Trophoblast cell (in vitro differentiated cells and primary cell): ENCODE results near the gene PAX8.

ENCODE experiments used
- DNase-seq, 2 donors: peaks; one replicate each; pipeline ENCODE4 v3.0.0-alpha.2; 2016
- H2AFZ ChIP-seq: 2 replicates; pipeline ENCODE4 v1.6.1; 2013; ENCODE audit warnings: low read length, moderate library complexity, mild to moderate bottlenecking; ENCODE audit not compliant: insufficient read depth, poor library complexity
- H2AK5ac ChIP-seq: 2 replicates; pipeline ENCODE4 v1.6.1; 2013; ENCODE audit warnings: mild to moderate bottlenecking, low read length
- H2BK120ac ChIP-seq: 2 replicates; pipeline ENCODE4 v1.6.1; 2013; ENCODE audit warnings: low read length, mild to moderate bottlenecking, moderate library complexity; ENCODE audit not compliant: insufficient read depth, poor library complexity
- H2BK12ac ChIP-seq: 2 replicates; pipeline ENCODE4 v1.6.1; 2013; ENCODE audit warnings: mild to moderate bottlenecking, low read length, moderate library complexity
- H2BK5ac ChIP-seq: 2 replicates; pipeline ENCODE4 v1.6.1; 2013; ENCODE audit warnings: low read length, low read depth, moderate library complexity, mild to moderate bottlenecking; ENCODE audit not compliant: poor library complexity
- H3K14ac ChIP-seq: 2 replicates; pipeline ENCODE4 v1.6.1; 2013; ENCODE audit warnings: mild to moderate bottlenecking, low read length
- H3K18ac ChIP-seq: 2 replicates; pipeline ENCODE4 v1.6.1; 2013; ENCODE audit warnings: mild to moderate bottlenecking, low read length
- H3K23ac ChIP-seq: 2 replicates; pipeline ENCODE4 v1.6.1; 2013; ENCODE audit warnings: low read length
- H3K27ac ChIP-seq: 2 replicates; pipeline ENCODE4 v1.5.1; 2013; ENCODE audit warnings: low read depth, mild to moderate bottlenecking, inconsistent platforms, low read length, moderate library complexity
- H3K27me3 ChIP-seq: 2 replicates; pipeline ENCODE4 v1.6.1; 2013; ENCODE audit warnings: inconsistent platforms, mild to moderate bottlenecking, low read length, moderate library complexity; ENCODE audit not compliant: insufficient read depth
- H3K36me3 ChIP-seq, 2 experiments: 1 replicate in 1 of 2; 2 replicates in 1 of 2; pipeline ENCODE4 v1.6.1; 2013; ENCODE audit warnings: low read length in 2 of 2, mild to moderate bottlenecking in 2 of 2, moderate library complexity in 1 of 2; ENCODE audit not compliant: insufficient read depth in 2 of 2, control insufficient read depth in 1 of 2
- H3K4ac ChIP-seq: 2 replicates; pipeline ENCODE4 v1.6.1; 2013; ENCODE audit warnings: low read depth, mild to moderate bottlenecking, low read length, moderate library complexity
- H3K4me1 ChIP-seq, 2 experiments: 1 replicate in 1 of 2; 2 replicates in 1 of 2; pipeline ENCODE4 v1.6.1; 2013; ENCODE audit warnings: low read length in 2 of 2, mild to moderate bottlenecking in 2 of 2, moderate library complexity in 1 of 2; ENCODE audit not compliant: insufficient read depth in 2 of 2, control insufficient read depth in 1 of 2
- H3K4me2 ChIP-seq: 2 replicates; pipeline ENCODE4 v1.6.1; 2013; ENCODE audit warnings: inconsistent platforms, mild to moderate bottlenecking, low read length, moderate library complexity
- H3K4me3 ChIP-seq: 2 replicates; pipeline ENCODE4 v1.5.1; 2013; ENCODE audit warnings: mild to moderate bottlenecking, low read depth, low read length, inconsistent platforms
- H3K79me1 ChIP-seq: one replicate; pipeline ENCODE4 v1.6.1; 2013; ENCODE audit warnings: low read length
- H3K79me2 ChIP-seq: 2 replicates; pipeline ENCODE4 v1.6.1; 2013; ENCODE audit warnings: low read length, mild to moderate bottlenecking; ENCODE audit not compliant: control insufficient read depth, insufficient read depth, poor library complexity
- H3K9ac ChIP-seq: 2 replicates; pipeline ENCODE4 v1.6.1; 2013; ENCODE audit warnings: mild to moderate bottlenecking, low read length
- H3K9me3 ChIP-seq: 2 replicates; pipeline ENCODE4 v1.6.1; 2013; ENCODE audit warnings: low read depth, mild to moderate bottlenecking, control low read depth, inconsistent platforms, low read length; ENCODE audit not compliant: insufficient read depth
- H4K12ac ChIP-seq: 2 replicates; pipeline ENCODE4 v1.6.1; 2013; ENCODE audit warnings: low read depth, mild to moderate bottlenecking, low read length, moderate library complexity
- H4K8ac ChIP-seq: 2 replicates; pipeline ENCODE4 v1.6.1; 2013; ENCODE audit warnings: low read depth, mild to moderate bottlenecking, low read length, moderate library complexity
- H4K91ac ChIP-seq: one replicate; pipeline ENCODE4 v1.6.1; 2013; ENCODE audit warnings: low read depth, mild to moderate bottlenecking, low read length, moderate library complexity
- WGBS: extraction: QIAGEN DNeasy Blood & Tissue Kit; methylation state at CpG from one replicate; pipeline ENCODE4 v1.1.7; 2013; ENCODE audit warnings: missing lambda C conversion rate; ENCODE audit not compliant: insufficient read length, insufficient coverage; ENCODE audit errors: extremely low coverage; 5-methylcytosine and 5-hydroxymethylcytosine counted together

PAX8 gene

GRCh38 chr2:113282747-113283533, 4.2 kb upstream of the PAX8 start:
- no peak overlapping the region for H3K4me3 ChIP-seq
- H3K23ac ChIP-seq = no peak overlapping the region
- DNase-seq = peak; percentile 18 to 52
- H3K4me1 ChIP-seq = no peaks in the 10 kb centered on the region
- H2BK5ac ChIP-seq = no peak overlapping the region
- H3K9ac ChIP-seq = no peak overlapping the region
- no CpG with 5 or more reads among the region's 12 CpGs for WGBS
- H4K8ac ChIP-seq = no peak overlapping the region
- no peak overlapping the region for H3K4me2 ChIP-seq
- no peaks in the 10 kb centered on the region for H3K9me3 ChIP-seq
- peaks cover 25% of the 10 kb centered on the region for H3K27me3 ChIP-seq
- H3K14ac ChIP-seq = no peak overlapping the region
- no peak overlapping the region for H2BK12ac ChIP-seq
- no peak overlapping the region for H3K4ac ChIP-seq
- no peak overlapping the region for H2AFZ ChIP-seq
- H4K91ac ChIP-seq = no peak overlapping the region
- H3K18ac ChIP-seq = no peak overlapping the region
- H3K36me3 ChIP-seq = no peaks in the 10 kb centered on the region
- H3K27ac ChIP-seq = no peak overlapping the region
- no peak overlapping the region for H2AK5ac ChIP-seq
- no peaks in the 10 kb centered on the region for H3K79me1 ChIP-seq
- H2BK120ac ChIP-seq = no peak overlapping the region
- no peak overlapping the region for H4K12ac ChIP-seq
- H3K79me2 ChIP-seq = no peaks in the 10 kb centered on the region

GRCh38 chr2:113281910-113282746, 3.4 kb upstream of the PAX8 start:
- no peak overlapping the region for H4K12ac ChIP-seq
- H3K79me2 ChIP-seq = no peaks in the 10 kb centered on the region
- no peak overlapping the region for H2BK12ac ChIP-seq
- no peak overlapping the region for H2AFZ ChIP-seq
- no peak overlapping the region for H3K23ac ChIP-seq
- peaks cover 33% of the 10 kb centered on the region for H3K27me3 ChIP-seq
- DNase-seq = peak in 1 of 2 donors; percentile 39
- no peak overlapping the region for H3K4me3 ChIP-seq
- H3K14ac ChIP-seq = no peak overlapping the region
- H3K36me3 ChIP-seq = no peaks in the 10 kb centered on the region
- H3K18ac ChIP-seq = no peak overlapping the region
- H2BK120ac ChIP-seq = no peak overlapping the region
- peaks cover 0 to 2% of the 10 kb centered on the region in 2 experiments for H3K4me1 ChIP-seq
- H2BK5ac ChIP-seq = no peak overlapping the region
- no peak overlapping the region for H3K27ac ChIP-seq
- H4K8ac ChIP-seq = no peak overlapping the region
- H2AK5ac ChIP-seq = no peak overlapping the region
- H3K79me1 ChIP-seq = no peaks in the 10 kb centered on the region
- H3K9ac ChIP-seq = no peak overlapping the region
- H4K91ac ChIP-seq = no peak overlapping the region
- no peak overlapping the region for H3K4ac ChIP-seq
- H3K9me3 ChIP-seq = peaks cover 2% of the 10 kb centered on the region
- WGBS = no CpG with 5 or more reads among the region's 12 CpGs
- no peak overlapping the region for H3K4me2 ChIP-seq

GRCh38 chr2:113278073-113278741, 514 bp downstream of the PAX8 start:
- Histone ChIP-seq H4K91ac (no peak overlapping the region), H4K12ac (no peak overlapping the region), H3K4me1 (peaks cover 0 to 2% of the 10 kb centered on the region in 2 experiments), H3K23ac (no peak overlapping the region), H3K18ac (no peak overlapping the region), H3K4me3 (no peak overlapping the region), H3K36me3 (no peaks in the 10 kb centered on the region), H3K27me3 (peaks cover 54% of the 10 kb centered on the region), H2AK5ac (no peak overlapping the region), H3K4ac (no peak overlapping the region), H3K9ac (no peak overlapping the region), H3K4me2 (no peak overlapping the region), H2AFZ (no peak overlapping the region), H2BK12ac (no peak overlapping the region), H3K9me3 (peaks cover 2% of the 10 kb centered on the region), H2BK5ac (no peak overlapping the region), H3K27ac (no peak overlapping the region), H3K79me1 (no peaks in the 10 kb centered on the region), H4K8ac (no peak overlapping the region), H3K79me2 (no peaks in the 10 kb centered on the region), H2BK120ac (no peak overlapping the region), H3K14ac (no peak overlapping the region)
- WGBS = no CpG with 5 or more reads among the region's 49 CpGs
- no peak for DNase-seq

GRCh38 chr2:113277474-113278072, 1.1 kb downstream of the PAX8 start:
- Histone ChIP-seq H3K79me1 (no peaks in the 10 kb centered on the region), H2BK5ac (no peak overlapping the region), H3K9ac (no peak overlapping the region), H3K36me3 (no peaks in the 10 kb centered on the region), H3K27me3 (peaks cover 57% of the 10 kb centered on the region), H3K4me3 (no peak overlapping the region), H3K27ac (no peak overlapping the region), H3K4ac (no peak overlapping the region), H2BK120ac (no peak overlapping the region), H3K4me2 (peak overlapping the region; percentile 40), H4K91ac (no peak overlapping the region), H2AK5ac (no peak overlapping the region), H4K8ac (no peak overlapping the region), H3K18ac (no peak overlapping the region), H3K14ac (no peak overlapping the region), H2BK12ac (no peak overlapping the region), H3K79me2 (no peaks in the 10 kb centered on the region), H3K4me1 (peaks cover 0 to 2% of the 10 kb centered on the region in 2 experiments), H4K12ac (no peak overlapping the region), H2AFZ (no peak overlapping the region), H3K9me3 (peaks cover 2% of the 10 kb centered on the region), H3K23ac (no peak overlapping the region)
- WGBS = no CpG with 5 or more reads among the region's 56 CpGs
- DNase-seq = no peak
